Skeletal muscle cell (primary cell): ENCODE results near the gene PRDM5.

Experiments
- DNase-seq: peaks from one replicate; pipeline ENCODE4 v3.0.0-alpha.2; 2010; ENCODE audit warnings: low read depth
- H3K4me3 ChIP-seq: 2 replicates; pipeline ENCODE4 v1.5.1; 2011; ENCODE audit warnings: low read depth, mild to moderate bottlenecking, control low read depth, low read length, moderate library complexity

The PRDM5 gene

GRCh38 chr4:120922381-120923206, at the start of gene PRDM5:
Gene PRDM5, minus strand, starts transcription at chr4:120922726. Its CDS starts 118 bp downstream, at chr4:120922608.
- DNase-seq: peak; percentile 29
- H3K4me3 ChIP-seq: peak within 1 kb of the TSS; percentile 69

- no peak for DNase-seq
Measured at GRCh38 chr4:120971884-120972283, 49.4 kb upstream of the PRDM5 start.

GRCh38 chr4:120965938-120966337, 43.4 kb upstream of the PRDM5 start:
- DNase-seq: no peak
- H3K4me3 ChIP-seq: no peak overlapping the region

More at GRCh38 chr4:120971884-120972283, 49.4 kb upstream of the PRDM5 start:
- H3K4me3 ChIP-seq: no peak overlapping the region

GRCh38 chr4:120964596-120964995, 42.1 kb upstream of the PRDM5 start:
- no peak overlapping the region for H3K4me3 ChIP-seq
- DNase-seq: no peak

GRCh38 chr4:120963449-120963848, 40.9 kb upstream of the PRDM5 start:
- H3K4me3 ChIP-seq: no peak overlapping the region
- no peak for DNase-seq

GRCh38 chr4:120960656-120961267, 38.2 kb upstream of the PRDM5 start:
- no peak overlapping the region for H3K4me3 ChIP-seq
- no peak for DNase-seq

GRCh38 chr4:120948382-120948781, 25.9 kb upstream of the PRDM5 start:
- no peak for DNase-seq

GRCh38 chr4:120942776-120943175, 20.2 kb upstream of the PRDM5 start:
- no peak for DNase-seq
- H3K4me3 ChIP-seq: no peak overlapping the region

More at GRCh38 chr4:120948382-120948781, 25.9 kb upstream of the PRDM5 start:
- no peak overlapping the region for H3K4me3 ChIP-seq

- no peak overlapping the region for H3K4me3 ChIP-seq
- no peak for DNase-seq
Measured at GRCh38 chr4:120940547-120940946, 18.0 kb upstream of the PRDM5 start.

GRCh38 chr4:120939693-120940092, 17.2 kb upstream of the PRDM5 start:
- H3K4me3 ChIP-seq: no peak overlapping the region
- DNase-seq: no peak

GRCh38 chr4:120929847-120930246, 7.3 kb upstream of the PRDM5 start:
- no peak for DNase-seq
- H3K4me3 ChIP-seq: no peak overlapping the region

GRCh38 chr4:120927801-120928409, 5.4 kb upstream of the PRDM5 start:
- no peak for DNase-seq
- no peak overlapping the region for H3K4me3 ChIP-seq

GRCh38 chr4:120926358-120927025, 4.0 kb upstream of the PRDM5 start:
- H3K4me3 ChIP-seq: no peak overlapping the region
- DNase-seq: no peak

GRCh38 chr4:120924931-120925330, 2.4 kb upstream of the PRDM5 start:
- no peak overlapping the region for H3K4me3 ChIP-seq

GRCh38 chr4:120923207-120923522, 639 bp upstream of the PRDM5 start:
- no peak for DNase-seq
- peak overlapping the region; percentile 69 for H3K4me3 ChIP-seq

More at GRCh38 chr4:120924931-120925330, 2.4 kb upstream of the PRDM5 start:
- DNase-seq: no peak

GRCh38 chr4:120921456-120922380, 808 bp downstream of the PRDM5 start:
- H3K4me3 ChIP-seq: peak overlapping the region; percentile 69
- DNase-seq: peak; percentile 18

GRCh38 chr4:120920666-120921065, 1.9 kb downstream of the PRDM5 start:
- no peak for DNase-seq
- no peak overlapping the region for H3K4me3 ChIP-seq

- no peak overlapping the region for H3K4me3 ChIP-seq
- no peak for DNase-seq
Measured at GRCh38 chr4:120919358-120919757, 3.2 kb downstream of the PRDM5 start.

GRCh38 chr4:120918788-120919187, 3.7 kb downstream of the PRDM5 start:
- DNase-seq: no peak
- H3K4me3 ChIP-seq: no peak overlapping the region
